RWPE2 (cell line): Measurements from ENCODE around the gene RHOG.
"Not testable (repeated sequence)": the region's sequence is repeated elsewhere in the genome, so short reads cannot be mapped to it uniquely, and the experiment has no call there.

Experiments
- ATAC-seq: fragments of 200-7000 bp; cut with Tn5 transposase; 3 replicates; pipeline ENCODE4 v1.9.1; 2021; ENCODE audit warnings: low read depth
- DNase-seq: peaks from one replicate; pipeline ENCODE4 v3.0.0-alpha.2; 2020; ENCODE audit warnings: low spot score
- H3K27ac ChIP-seq: fragments of 450-650 bp; 2 replicates; pipeline ENCODE4 v1.5.1; 2017; ENCODE audit warnings: mild to moderate bottlenecking; ENCODE audit not compliant: poor library complexity, severe bottlenecking
- H3K27me3 ChIP-seq: fragments of 250-450 bp; sonication (Bioruptor Pico); 2 replicates; pipeline ENCODE4 v1.5.1; 2021; ENCODE audit warnings: mild to moderate bottlenecking, moderate library complexity; ENCODE audit not compliant: insufficient read depth, poor library complexity, severe bottlenecking
- H3K36me3 ChIP-seq: fragments of 250-450 bp; sonication (Bioruptor Pico); 2 replicates; pipeline ENCODE4 v1.5.1; 2020; ENCODE audit warnings: low read depth, mild to moderate bottlenecking, moderate library complexity
- H3K4me1 ChIP-seq: fragments of 250-450 bp; sonication (Bioruptor Pico); 2 replicates; pipeline ENCODE4 v1.5.1; 2021; ENCODE audit warnings: mild to moderate bottlenecking, moderate library complexity; ENCODE audit not compliant: insufficient read depth, poor library complexity, severe bottlenecking
- H3K4me3 ChIP-seq: fragments of 250-450 bp; sonication (Bioruptor Pico); 2 replicates; pipeline ENCODE4 v1.5.1; 2021; ENCODE audit warnings: mild to moderate bottlenecking, moderate library complexity; ENCODE audit not compliant: severe bottlenecking
- H3K9me3 ChIP-seq: fragments of 250-450 bp; sonication (Bioruptor Pico); 2 replicates; pipeline ENCODE4 v1.5.1; 2021; ENCODE audit warnings: mild to moderate bottlenecking, moderate library complexity; ENCODE audit not compliant: severe bottlenecking
- TF ChIP-seq, protein P1 (sequence below): fragments of 450-650 bp; IDR thresholded peaks from one replicate; pipeline ENCODE4 v1.5.1; 2017; ENCODE audit warnings: mild to moderate bottlenecking, moderate library complexity; ENCODE audit not compliant: poor library complexity, severe bottlenecking

The RHOG gene

GRCh38 chr11:3866836-3867208, 26.1 kb upstream of the RHOG start:
- H3K27ac ChIP-seq = no peak overlapping the region
- H3K4me1 ChIP-seq = peaks cover 11% of the 10 kb centered on the region
- no peaks in the 10 kb centered on the region for H3K36me3 ChIP-seq
- no peaks in the 10 kb centered on the region for H3K27me3 ChIP-seq
- H3K9me3 ChIP-seq = no peaks in the 10 kb centered on the region
- DNase-seq (no peak), ATAC-seq (no peak)
- no peak overlapping the region for H3K4me3 ChIP-seq
- TF ChIP-seq, protein P1, sequence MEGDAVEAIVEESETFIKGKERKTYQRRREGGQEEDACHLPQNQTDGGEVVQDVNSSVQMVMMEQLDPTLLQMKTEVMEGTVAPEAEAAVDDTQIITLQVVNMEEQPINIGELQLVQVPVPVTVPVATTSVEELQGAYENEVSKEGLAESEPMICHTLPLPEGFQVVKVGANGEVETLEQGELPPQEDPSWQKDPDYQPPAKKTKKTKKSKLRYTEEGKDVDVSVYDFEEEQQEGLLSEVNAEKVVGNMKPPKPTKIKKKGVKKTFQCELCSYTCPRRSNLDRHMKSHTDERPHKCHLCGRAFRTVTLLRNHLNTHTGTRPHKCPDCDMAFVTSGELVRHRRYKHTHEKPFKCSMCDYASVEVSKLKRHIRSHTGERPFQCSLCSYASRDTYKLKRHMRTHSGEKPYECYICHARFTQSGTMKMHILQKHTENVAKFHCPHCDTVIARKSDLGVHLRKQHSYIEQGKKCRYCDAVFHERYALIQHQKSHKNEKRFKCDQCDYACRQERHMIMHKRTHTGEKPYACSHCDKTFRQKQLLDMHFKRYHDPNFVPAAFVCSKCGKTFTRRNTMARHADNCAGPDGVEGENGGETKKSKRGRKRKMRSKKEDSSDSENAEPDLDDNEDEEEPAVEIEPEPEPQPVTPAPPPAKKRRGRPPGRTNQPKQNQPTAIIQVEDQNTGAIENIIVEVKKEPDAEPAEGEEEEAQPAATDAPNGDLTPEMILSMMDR = no peak

DNA sequence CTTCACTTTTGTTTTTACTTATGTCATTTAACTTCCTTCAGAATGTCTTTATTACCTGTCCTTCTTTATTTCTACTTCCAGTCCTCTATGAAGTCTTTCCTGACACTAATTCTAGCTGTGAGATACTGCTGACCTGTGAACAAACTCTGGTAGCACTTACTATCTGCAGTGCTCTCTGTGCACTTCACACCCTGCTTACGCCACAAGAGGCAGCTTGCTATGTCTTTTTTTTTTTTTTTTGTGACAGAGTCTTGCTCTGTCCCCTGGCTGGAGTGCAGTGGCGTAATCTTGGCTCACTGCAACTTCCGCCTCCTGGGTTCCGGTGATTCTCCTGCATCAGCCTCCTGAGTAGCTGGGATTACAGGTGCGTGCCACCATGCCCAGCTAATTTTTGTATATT, 25.4 kb upstream of the RHOG start:
- no peaks in the 10 kb centered on the region for H3K9me3 ChIP-seq
- TF ChIP-seq, protein P1 = no peak
- no peaks in the 10 kb centered on the region for H3K36me3 ChIP-seq
- H3K27me3 ChIP-seq = no peaks in the 10 kb centered on the region
- ATAC-seq = no peak
- peak overlapping the region; percentile 35 for H3K27ac ChIP-seq
- H3K4me1 ChIP-seq = peaks cover 11% of the 10 kb centered on the region
- H3K4me3 ChIP-seq = no peak overlapping the region
- DNase-seq = no peak

- TF ChIP-seq, protein P1 = no peak
Measured at GRCh38 chr11:3865388-3866193, 24.8 kb upstream of the RHOG start.

GRCh38 chr11:3861683-3862082, 20.9 kb upstream of the RHOG start:
- Histone ChIP-seq H3K36me3 (no peaks in the 10 kb centered on the region), H3K4me3 (no peak overlapping the region), H3K9me3 (no peaks in the 10 kb centered on the region), H3K27me3 (no peaks in the 10 kb centered on the region), H3K4me1 (peaks cover 11% of the 10 kb centered on the region), H3K27ac (no peak overlapping the region)
- no peak for DNase-seq
- no peak for ATAC-seq
- TF ChIP-seq, protein P1 = no peak

More at GRCh38 chr11:3865388-3866193, 24.8 kb upstream of the RHOG start:
- H3K4me1 ChIP-seq = peaks cover 11% of the 10 kb centered on the region
- H3K36me3 ChIP-seq = no peaks in the 10 kb centered on the region
- peak overlapping the region; percentile 35 for H3K27ac ChIP-seq
- no peak overlapping the region for H3K4me3 ChIP-seq
- DNase-seq (no peak), ATAC-seq (peak; percentile 74)
- no peaks in the 10 kb centered on the region for H3K9me3 ChIP-seq
- H3K27me3 ChIP-seq = no peaks in the 10 kb centered on the region

DNA sequence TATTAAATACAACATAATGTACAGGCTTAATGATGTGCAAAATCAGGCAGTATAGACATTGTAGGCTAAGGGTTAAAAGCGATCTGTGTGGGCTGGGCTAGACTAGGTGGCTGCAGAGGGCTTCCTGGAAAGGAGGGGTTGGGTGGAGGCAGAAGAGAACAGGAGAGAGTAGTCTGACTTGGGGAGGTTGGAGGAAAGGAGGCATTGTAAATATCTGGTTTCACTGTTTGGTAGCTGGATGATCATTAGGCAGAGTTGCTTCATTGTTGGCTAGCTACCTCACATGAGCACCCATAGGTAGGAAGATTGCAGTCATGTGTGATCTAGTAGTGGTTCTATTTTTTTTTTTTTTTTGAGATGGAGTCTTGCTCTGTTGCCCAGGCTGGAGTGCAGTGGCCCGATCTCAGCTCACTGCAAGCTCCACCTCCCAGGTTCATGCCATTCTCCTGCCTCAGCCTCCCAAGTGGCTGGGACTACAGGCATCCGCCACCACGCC, 20.2 kb upstream of the RHOG start:
- not testable (repeated sequence) for ATAC-seq, H3K4me3 ChIP-seq, H3K9me3 ChIP-seq, H3K4me1 ChIP-seq, H3K27me3 ChIP-seq, DNase-seq, H3K36me3 ChIP-seq, H3K27ac ChIP-seq
